OCI-LY1 (cell line): ENCODE measurements around the gene C22orf23.

Experiments used
- CTCF ChIP-seq: fragments of 200-600 bp; sonication (generic), shearing (Covaris generic); IDR thresholded peaks from 2 replicates; pipeline ENCODE4 v1.5.1; 2017; ENCODE audit warnings: mild to moderate bottlenecking, antibody characterized with exemption, low read length, moderate library complexity, mixed read lengths
- EZH2 ChIP-seq: fragments of 200-600 bp; sonication (generic), shearing (Covaris generic); IDR thresholded peaks from 2 replicates; pipeline ENCODE4 v1.8.0; 2017; ENCODE audit warnings: borderline replicate concordance, mixed run types, mild to moderate bottlenecking, antibody characterized with exemption, low read length, moderate library complexity, mixed read lengths

- TF ChIP-seq CTCF (no peak), EZH2 (no peak)
These were observed 14.4 kb upstream of the C22orf23 start for GRCh38 chr22:37967637-37968451.
